ENCODE measurements around the gene DOLK. TPM values are rescaled to one million over a fixed set of nuclear protein-coding genes. Genes with fewer than 3 reads are reported as not detected.
A peak's percentile ranks its signal among the peaks of the same experiment; 100 is the strongest.

Gene DOLK
- total RNA-seq, 1 experiment from 2014 or later: 20.1 TPM

DNA sequence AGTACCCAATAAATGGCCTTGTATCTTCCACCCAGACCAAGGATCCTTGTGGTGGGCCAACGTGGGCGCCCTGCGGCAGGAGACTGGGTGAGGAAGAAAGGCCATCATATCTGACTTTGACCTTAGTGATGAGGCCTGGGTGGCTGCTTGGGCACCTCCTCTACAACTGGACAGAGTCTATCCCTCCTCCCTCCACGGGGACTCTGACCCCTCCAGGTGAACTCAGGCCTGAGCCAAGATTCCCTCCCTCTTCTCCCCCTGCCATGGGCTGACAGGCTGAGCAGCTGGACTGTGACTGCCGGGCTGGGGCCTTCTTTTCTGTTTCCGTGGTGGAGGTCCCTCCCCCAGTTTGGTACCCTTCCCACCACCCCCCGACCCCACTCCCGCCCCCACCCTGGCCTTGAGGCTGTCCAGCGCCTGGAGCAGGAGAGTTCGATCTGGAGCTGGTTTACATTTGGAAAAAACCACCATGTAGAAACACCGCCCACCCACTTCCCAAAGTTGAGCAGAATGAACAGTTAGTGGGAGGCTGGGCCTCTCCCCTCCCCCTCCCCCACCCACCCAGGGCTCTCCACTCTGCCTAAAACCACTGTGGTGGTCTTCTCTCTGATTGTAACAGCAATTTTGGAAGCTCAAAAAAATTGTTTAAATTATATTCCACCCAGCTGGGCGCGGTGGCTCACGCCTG, 27.9 kb downstream of the DOLK start:
- Histone ChIP-seq H2BK12ac (ENCODE audit: insufficient read length, low read depth, low read length) (no peak overlapping the region), H3K79me1 (ENCODE audit: insufficient read depth, low read depth, low read length, poor library complexity, severe bottlenecking) (no peaks in the 10 kb centered on the region), H3K79me2 (ENCODE audit: insufficient read depth, low read length) (no peaks in the 10 kb centered on the region), H4K20me1 (ENCODE audit: control insufficient read depth, insufficient read depth, insufficient read length) (peaks cover 3% of the 10 kb centered on the region), H3K27ac (ENCODE audit: insufficient read length, low read depth, low read length) (no peak overlapping the region), H3K4ac (ENCODE audit: low read depth, low read length) (no peak overlapping the region), H3K4me2 (ENCODE audit: insufficient read depth, insufficient read length, low read length) (no peak overlapping the region), H3K18ac (ENCODE audit: insufficient read length, low read depth, low read length) (no peak overlapping the region), H2BK5ac (ENCODE audit: insufficient read length, low read length) (no peak overlapping the region), H3T11ph (ENCODE audit: low read length) (no peak overlapping the region), H4K8ac (replicated peaks; ENCODE audit: insufficient read length, low read depth, low read length) (no peak overlapping the region), H3K23ac (ENCODE audit: insufficient read length, low read depth, low read length) (no peak overlapping the region), H3K4me1 (ENCODE audit: insufficient read depth, low read length) (no peaks in the 10 kb centered on the region; the same call in 1 of the 2 replicates), H3K23me2 (ENCODE audit: insufficient read length, low read depth, low read length, poor library complexity, severe bottlenecking) (no peaks in the 10 kb centered on the region), H3K27me3 (ENCODE audit: insufficient read depth, low read length) (no peaks in the 10 kb centered on the region), H4K91ac (ENCODE audit: insufficient read length, low read depth, low read length) (no peak overlapping the region), H3K14ac (ENCODE audit: insufficient read depth, low read length) (no peak overlapping the region), H4K5ac (ENCODE audit: insufficient read length, low read depth, low read length) (no peak overlapping the region), H2AK5ac (ENCODE audit: insufficient read length, low read length) (no peak overlapping the region), H3K9ac (ENCODE audit: extremely low read depth, insufficient read length, low read length) (no peak overlapping the region), H2BK20ac (ENCODE audit: low read depth, low read length, poor library complexity, severe bottlenecking) (no peak overlapping the region), H2BK15ac (ENCODE audit: low read depth, low read length) (no peak overlapping the region), H2AFZ (ENCODE audit: low read length) (no peak overlapping the region), H3K56ac (ENCODE audit: insufficient read length, low read depth, low read length) (no peak overlapping the region), H2BK120ac (ENCODE audit: low read depth, low read length, poor library complexity, severe bottlenecking) (no peak overlapping the region), H3K9me3 (ENCODE audit: control insufficient read depth, low read depth, low read length) (no peaks in the 10 kb centered on the region)
- H3K9me3 Mint-ChIP-seq: no peaks in the 10 kb centered on the region
- no CpG with 5 or more reads among the region's 14 CpGs for WGBS (ENCODE audit: extremely low coverage, insufficient read length, low lambda C conversion rate)
- H3K4me3 Mint-ChIP-seq: no peak overlapping the region
- no peak for DNase-seq
- TF ChIP-seq, protein P1, sequence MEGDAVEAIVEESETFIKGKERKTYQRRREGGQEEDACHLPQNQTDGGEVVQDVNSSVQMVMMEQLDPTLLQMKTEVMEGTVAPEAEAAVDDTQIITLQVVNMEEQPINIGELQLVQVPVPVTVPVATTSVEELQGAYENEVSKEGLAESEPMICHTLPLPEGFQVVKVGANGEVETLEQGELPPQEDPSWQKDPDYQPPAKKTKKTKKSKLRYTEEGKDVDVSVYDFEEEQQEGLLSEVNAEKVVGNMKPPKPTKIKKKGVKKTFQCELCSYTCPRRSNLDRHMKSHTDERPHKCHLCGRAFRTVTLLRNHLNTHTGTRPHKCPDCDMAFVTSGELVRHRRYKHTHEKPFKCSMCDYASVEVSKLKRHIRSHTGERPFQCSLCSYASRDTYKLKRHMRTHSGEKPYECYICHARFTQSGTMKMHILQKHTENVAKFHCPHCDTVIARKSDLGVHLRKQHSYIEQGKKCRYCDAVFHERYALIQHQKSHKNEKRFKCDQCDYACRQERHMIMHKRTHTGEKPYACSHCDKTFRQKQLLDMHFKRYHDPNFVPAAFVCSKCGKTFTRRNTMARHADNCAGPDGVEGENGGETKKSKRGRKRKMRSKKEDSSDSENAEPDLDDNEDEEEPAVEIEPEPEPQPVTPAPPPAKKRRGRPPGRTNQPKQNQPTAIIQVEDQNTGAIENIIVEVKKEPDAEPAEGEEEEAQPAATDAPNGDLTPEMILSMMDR (conservative IDR thresholded peaks at IDR 0.05): no peak
- H3K27me3 Mint-ChIP-seq (ENCODE audit: low read depth): no peaks in the 10 kb centered on the region
- peak overlapping the region in 2 of 3 experiments; percentile 81 to 88; a peak in 4 of 7 replicates for H3K27ac Mint-ChIP-seq
- H3K4me1 Mint-ChIP-seq: peaks cover 16 to 17% of the 10 kb centered on the region in 2 experiments
- H3K36me3 Mint-ChIP-seq (ENCODE audit: insufficient read depth in 1 of 3, low read depth in 3 of 3): peaks cover 18 to 34% (median 30%) of the 10 kb centered on the region in 3 experiments; a peak in 6 of 7 replicates
